HepG2 (cell line): ENCODE results near the gene CFAP70. TPM values are rescaled to one million over a fixed set of nuclear protein-coding genes. Genes with fewer than 3 reads are reported as not detected.

ENCODE experiments used
- ATAC-seq: fragments of 200-7000 bp; cut with Tn5 transposase; 3 replicates; pipeline ENCODE4 v1.9.1; 2020; ENCODE audit warnings: mild to moderate bottlenecking, moderate library complexity
- BruUV-seq: library from RNA; stranded (reverse); fragments of 400-500 nt; replicated peaks from 2 replicates; lab custom pipeline; 2021; lab: Mats Ljungman, UMichigan
- CTCF ChIA-PET: fragments of 300-600 bp; formaldehyde crosslinking; extraction: SDS; loops from one replicate; lab custom pipeline; 2021; ENCODE audit warnings: low total read pairs, inconsistent platforms, low intra/inter-chr PET ratio; lab: Yijun Ruan, JAX
- POLR2A ChIA-PET: fragments of 350-600 bp; sonication (Branson Sonifier 250); formaldehyde crosslinking; loops from one replicate; lab custom pipeline; 2020; ENCODE audit warnings: antibody characterized with exemption, inconsistent platforms; lab: Yijun Ruan, JAX
- DNase-seq: peaks from one replicate; pipeline ENCODE4 v3.0.0-alpha.2; 2015; ENCODE audit warnings: low spot score
- FAIRE-seq: peaks from 3 replicates; lab custom pipeline; 2011; peaks lifted over from hg19 to GRCh38; lab: Jason Lieb, UNC
- H2AFZ ChIP-seq: one replicate; pipeline ENCODE4 v1.6.1; 2011; ENCODE audit warnings: low read length, inconsistent platforms
- H3K27ac ChIP-seq: fragments of 300-600 bp; 3 replicates; pipeline ENCODE4 v1.8.0; 2011; ENCODE audit warnings: mixed run types, mild to moderate bottlenecking, mixed read lengths, low read length, inconsistent platforms; ENCODE audit not compliant: insufficient read depth; ENCODE audit errors: extremely low read length
- H3K27me3 ChIP-seq, 2 experiments: fragments of 200-600 bp in 1 of 2; 2 replicates in 1 of 2; 3 replicates in 1 of 2; pipeline versions ENCODE4 v1.6.0 to v1.8.0; 2011; ENCODE audit warnings: low read length in 2 of 2, mild to moderate bottlenecking in 2 of 2, moderate library complexity in 2 of 2, inconsistent platforms in 1 of 2; ENCODE audit not compliant: insufficient read depth in 2 of 2, control insufficient read depth in 1 of 2
- H3K36me3 ChIP-seq, 2 experiments: fragments of 200-600 bp in 1 of 2; replicated peaks in 1 of 2; 2 replicates in 1 of 2; 3 replicates in 1 of 2; pipeline versions ENCODE4 v1.5.1 to v1.8.0; 2011; ENCODE audit warnings: low read length in 2 of 2, inconsistent platforms in 1 of 2; ENCODE audit not compliant: insufficient read depth in 2 of 2, control insufficient read depth in 1 of 2
- H3K4me1 ChIP-seq: 2 replicates; pipeline ENCODE4 v1.5.1; 2012; ENCODE audit warnings: low read length, inconsistent platforms; ENCODE audit not compliant: insufficient read depth
- H3K4me2 ChIP-seq: 2 replicates; pipeline ENCODE4 v1.6.0; 2011; ENCODE audit warnings: low read depth, low read length, inconsistent platforms
- H3K4me3 ChIP-seq, 3 experiments: fragments of 200-600 bp in 1 of 3; sonication (generic), shearing (Covaris generic) in 1 of 3; replicated peaks in 1 of 3; 2 replicates each; pipeline ENCODE4 v1.5.1; 2011 to 2016; ENCODE audit warnings: low read length in 3 of 3, inconsistent platforms in 2 of 3, low read depth in 2 of 3, mild to moderate bottlenecking in 2 of 3, control low read depth in 1 of 3, mixed read lengths in 1 of 3; ENCODE audit not compliant: insufficient read depth in 1 of 3
- H3K79me2 ChIP-seq: one replicate; pipeline ENCODE4 v1.6.1; 2011; ENCODE audit warnings: low read length, inconsistent platforms; ENCODE audit not compliant: insufficient read depth
- H3K9ac ChIP-seq: 2 replicates; pipeline ENCODE4 v1.6.0; 2011; ENCODE audit warnings: mild to moderate bottlenecking, low read depth, low read length, inconsistent platforms; ENCODE audit not compliant: insufficient read depth
- H3K9me3 ChIP-seq: 2 replicates; pipeline ENCODE4 v1.5.1; 2012; ENCODE audit warnings: mild to moderate bottlenecking, low read length
- H4K20me1 ChIP-seq: 2 replicates; pipeline ENCODE4 v1.6.0; 2011; ENCODE audit warnings: inconsistent platforms, mild to moderate bottlenecking, low read length, moderate library complexity; ENCODE audit not compliant: insufficient read depth
- BRD4 ChIP-seq: sonication (generic); formaldehyde crosslinking; IDR thresholded peaks from 2 replicates; pipeline ENCODE4 v1.4.0; 2020; ENCODE audit warnings: missing genetic modification reagents
- HDAC6 ChIP-seq: fragments of 200-600 bp; sonication (generic); IDR thresholded peaks from 2 replicates; pipeline ENCODE4 v1.7.0; 2017; ENCODE audit warnings: mild to moderate bottlenecking, antibody characterized with exemption, low read length, low read depth
- KDM6A ChIP-seq: IDR thresholded peaks from 2 replicates; pipeline ENCODE4 v1.6.1; 2016; ENCODE audit warnings: low read depth
- ONECUT2 ChIP-seq: sonication (generic); formaldehyde crosslinking; IDR thresholded peaks from 2 replicates; pipeline ENCODE4 v1.4.0; 2020; ENCODE audit warnings: missing genetic modification reagents
- RFX3 ChIP-seq: IDR thresholded peaks from 2 replicates; pipeline ENCODE4 v1.6.1; 2016; ENCODE audit warnings: missing biosample characterization, missing genetic modification reagents
- ZBTB7B ChIP-seq: sonication (generic); formaldehyde crosslinking; IDR thresholded peaks from 2 replicates; pipeline ENCODE4 v1.4.0; 2020; ENCODE audit warnings: missing genetic modification reagents
- ZNF367 ChIP-seq: sonication (generic); formaldehyde crosslinking; IDR thresholded peaks from 2 replicates; pipeline ENCODE4 v1.4.0; 2020; ENCODE audit warnings: missing genetic modification reagents, borderline replicate concordance
- ZNF704 ChIP-seq: sonication (generic); formaldehyde crosslinking; IDR thresholded peaks from 2 replicates; pipeline ENCODE4 v1.8.1; 2023; ENCODE audit warnings: mild to moderate bottlenecking, inconsistent platforms, moderate library complexity, missing genetic modification reagents, borderline replicate concordance
- ZNF776 ChIP-seq: sonication (generic); formaldehyde crosslinking; IDR thresholded peaks from 2 replicates; pipeline ENCODE4 v1.4.0; 2020; ENCODE audit warnings: mild to moderate bottlenecking, missing genetic modification reagents
- WGBS: methylation state at CpG from one replicate; pipeline ENCODE4 v1.1.6; 2017; ENCODE audit warnings: low lambda C conversion rate; 5-methylcytosine and 5-hydroxymethylcytosine counted together
- in situ Hi-C: cut with HindIII; loops from 2 replicates; pipeline ENCODE4 v1.10.0; 2017; ENCODE audit warnings: low pct_unique_long_range_greater_than_20kb; ENCODE audit not compliant: extremely low pct_ligation_motif_present
- intact Hi-C: fragments of 100-400 bp; cut with micrococcal nuclease; formaldehyde crosslinking; loops from one replicate; pipeline ENCODE4 v1.10.0; 2022; ENCODE audit not compliant: unreplicated experiment
- polyA plus RNA-seq, 8 experiments: library from polyadenylated mRNA; depleted of rRNA in 3 of 8; stranded (reverse) in 7 of 8; unstranded in 1 of 8; fragments of >200 nt; fragmentation: Illumina TruSeq in 4 of 8; extraction: Trizol in 4 of 8; gene quantifications; 2 replicates each; pipeline versions ENCODE4 v1.2.1 to v1.2.3, GENCODE V29; 2011 to 2016; ENCODE audit warnings: low read depth in 4 of 8, missing spikeins in 1 of 8, mixed read lengths in 1 of 8; ENCODE audit not compliant: insufficient read depth in 1 of 8
- total RNA-seq, 5 experiments: library from RNA; depleted of rRNA; stranded (reverse); fragments of >200 nt; fragmentation: Illumina TruSeq; extraction: Trizol; gene quantifications; 2 replicates each; pipeline ENCODE4 v1.2.3, GENCODE V29; 2016; ENCODE audit warnings: low read depth in 1 of 5

The CFAP70 gene
- total and polyA plus RNA-seq, 2 of the 13 experiments (the other 11 are each of a cell fraction or from before 2014, with no cell fraction given): 0.27 to 0.38 TPM

GRCh38 chr10:73234695-73235094 is 124.0 kb downstream of the CFAP70 start:
- no peaks in the 10 kb centered on the region for H3K9me3 ChIP-seq
- no TSS peak for BruUV-seq
- no peak overlapping the region for H3K9ac ChIP-seq
- 97% methylated on average over 7 of the region's 7 CpGs for WGBS
- ChIA-PET CTCF (no interaction called here), POLR2A (interaction anchor here (1.5 kb wide), 1 partner anchor 12 kb away, joined by 5 read pairs; the partner anchor contains the start of gene DNAJC9)
- no peak overlapping the region for H3K4me2 ChIP-seq
- TF ChIP-seq ZNF367 (CRISPR knock-in tag) (no peak), ZNF704 (no peak), BRD4 (no peak), KDM6A (CRISPR knock-in tag) (no peak)
- H3K27ac ChIP-seq: no peak overlapping the region
- H3K79me2 ChIP-seq: no peaks in the 10 kb centered on the region
- no peak overlapping the region for H2AFZ ChIP-seq
- peaks cover 1 to 18% of the 10 kb centered on the region in 2 experiments; a peak in 4 of 5 replicates for H3K36me3 ChIP-seq
- DNase-seq: no peak
- H3K4me1 ChIP-seq: no peaks in the 10 kb centered on the region
- FAIRE-seq: no peak
- no peaks in the 10 kb centered on the region for H3K27me3 ChIP-seq
- in situ Hi-C loops (no loop called here), intact Hi-C loops (no loop called here)
- H3K4me3 ChIP-seq: no peak overlapping the region
- ATAC-seq: no peak
- no peaks in the 10 kb centered on the region for H4K20me1 ChIP-seq

DNA sequence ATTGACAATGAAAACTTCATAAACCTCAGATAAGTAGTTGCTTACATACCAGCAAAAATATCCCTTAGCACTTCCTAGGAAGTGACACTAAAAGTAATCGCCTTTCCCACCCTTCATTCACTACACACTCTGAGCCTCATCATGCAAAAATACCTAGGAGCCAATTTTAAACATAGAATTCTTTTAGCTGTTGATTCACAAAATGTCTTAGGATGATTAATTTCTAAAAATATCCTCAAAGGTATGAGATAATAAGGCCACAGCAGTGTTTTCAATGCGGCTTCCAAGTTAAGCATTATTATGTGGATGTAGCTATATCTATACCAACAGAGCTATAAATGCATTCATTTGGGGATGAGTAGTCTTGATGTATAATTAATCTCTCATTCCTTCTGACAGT is 124.8 kb downstream of the CFAP70 start:
- Histone ChIP-seq H3K4me2 (no peak overlapping the region), H3K9ac (no peak overlapping the region), H3K4me3 (no peak overlapping the region), H3K9me3 (no peaks in the 10 kb centered on the region), H3K36me3 (peaks cover 1 to 12% of the 10 kb centered on the region in 2 experiments; a peak in 4 of 5 replicates), H2AFZ (no peak overlapping the region), H3K27ac (no peak overlapping the region), H4K20me1 (no peaks in the 10 kb centered on the region), H3K4me1 (no peaks in the 10 kb centered on the region), H3K27me3 (no peaks in the 10 kb centered on the region), H3K79me2 (no peaks in the 10 kb centered on the region)
- in situ Hi-C loops (no loop called here), intact Hi-C loops (no loop called here)
- no TSS peak for BruUV-seq
- ATAC-seq: no peak
- FAIRE-seq: no peak
- DNase-seq: no peak
- 97% methylated on average over 2 of the region's 2 CpGs for WGBS
- CTCF ChIA-PET: no interaction called here
- POLR2A ChIA-PET: interaction anchor here (1.5 kb wide), 1 partner anchor 13 kb away, joined by 5 read pairs; the partner anchor contains the start of gene DNAJC9
- TF ChIP-seq ZNF776: no peak
- TF ChIP-seq HDAC6: no peak
- no peak for TF ChIP-seq RFX3 (CRISPR knock-in tag)
- TF ChIP-seq ONECUT2 (CRISPR knock-in tag): no peak
- TF ChIP-seq ZBTB7B (CRISPR knock-in tag): no peak
